DMS 273 (cell line): ENCODE measurements around the gene EPB41L4B.

Experiments used
- DNase-seq: peaks from one replicate; lab custom pipeline; 2025; ENCODE audit not compliant: unreplicated experiment; lab: John Stamatoyannopoulos, UW

The EPB41L4B gene

DNA sequence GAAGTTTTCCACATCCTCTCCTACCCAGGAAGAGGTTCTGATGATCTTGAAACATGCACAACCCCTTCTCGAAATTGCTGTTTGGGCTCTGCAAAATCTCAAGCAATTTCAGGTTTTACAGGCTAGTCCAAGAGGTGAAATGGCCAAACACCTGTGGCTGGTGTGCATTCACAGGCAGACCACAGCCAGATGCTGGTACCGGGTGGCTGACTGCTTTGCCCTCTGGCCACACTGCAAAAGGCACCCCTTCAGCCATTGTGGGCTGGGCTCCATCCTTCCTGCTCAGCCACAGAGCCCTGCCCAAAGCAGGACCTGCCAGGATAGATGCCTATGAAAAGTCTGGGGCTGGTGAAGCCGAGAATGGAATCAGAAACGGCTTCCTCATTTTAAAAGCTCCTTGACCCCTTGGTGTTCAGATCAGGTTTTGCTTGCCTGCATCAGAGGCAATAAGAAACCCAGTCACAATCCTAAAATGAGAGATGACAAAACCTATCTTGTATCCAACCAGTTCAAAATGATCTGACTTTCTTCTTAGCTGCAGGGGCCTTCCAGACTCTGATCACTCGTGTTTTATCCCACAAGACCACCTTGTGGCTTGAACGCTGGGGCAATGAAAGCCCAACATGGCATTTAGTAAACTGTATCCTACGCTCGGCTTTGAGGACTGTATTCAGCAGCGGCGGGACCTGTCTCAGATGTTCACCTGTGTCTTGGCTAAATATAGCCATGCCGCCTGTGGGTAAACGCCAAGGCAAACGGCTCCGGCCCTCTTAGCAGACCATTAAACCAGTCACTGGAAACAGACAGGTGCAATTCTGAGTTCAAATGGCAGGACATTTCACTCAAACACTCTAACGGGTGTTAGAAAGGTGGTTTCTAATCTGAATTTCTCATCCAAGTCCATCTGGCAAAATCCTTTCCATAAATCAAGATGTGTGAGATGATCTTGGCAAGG lies 49.6 kb downstream of the EPB41L4B start:
- DNase-seq: peak; percentile 92

DNA sequence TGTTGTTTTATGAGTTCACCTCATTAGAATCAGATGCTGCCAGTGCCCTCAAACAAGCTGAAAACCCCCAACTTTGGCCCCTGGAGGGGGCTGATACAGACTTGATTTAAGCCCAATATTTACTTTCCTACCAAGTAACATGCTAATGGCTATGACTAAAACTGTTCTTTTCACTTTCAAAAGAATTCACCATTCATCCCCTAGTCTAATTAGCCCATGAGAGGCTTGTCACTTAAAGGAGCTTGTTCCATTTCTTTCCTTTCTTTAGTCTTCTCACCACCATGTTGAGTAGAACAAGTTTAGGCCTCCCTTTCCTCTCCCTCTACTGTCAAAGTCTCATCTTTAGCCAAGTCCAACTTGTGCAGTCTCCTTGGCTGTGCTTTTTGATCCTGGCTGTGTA lies 50.4 kb downstream of the EPB41L4B start:
- no peak for DNase-seq

DNA sequence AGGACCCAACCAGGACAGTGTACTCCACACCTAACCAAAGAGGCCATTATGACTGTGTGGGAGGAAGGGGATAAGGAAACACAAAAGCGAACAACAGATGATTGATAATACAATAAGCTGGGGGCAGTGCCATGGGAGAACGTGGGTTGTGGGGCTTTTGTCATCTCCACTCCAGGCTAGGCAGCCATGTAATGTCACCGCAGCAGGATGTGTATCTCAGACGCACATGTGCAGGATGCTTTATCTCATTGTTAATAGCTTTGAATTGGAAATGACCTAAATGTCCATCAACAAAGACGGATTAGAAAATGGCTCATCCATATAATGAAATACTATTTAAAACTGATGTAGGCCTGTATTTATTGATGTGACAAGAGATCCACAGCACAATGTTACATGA lies 51.0 kb downstream of the EPB41L4B start:
- DNase-seq: no peak

DNA sequence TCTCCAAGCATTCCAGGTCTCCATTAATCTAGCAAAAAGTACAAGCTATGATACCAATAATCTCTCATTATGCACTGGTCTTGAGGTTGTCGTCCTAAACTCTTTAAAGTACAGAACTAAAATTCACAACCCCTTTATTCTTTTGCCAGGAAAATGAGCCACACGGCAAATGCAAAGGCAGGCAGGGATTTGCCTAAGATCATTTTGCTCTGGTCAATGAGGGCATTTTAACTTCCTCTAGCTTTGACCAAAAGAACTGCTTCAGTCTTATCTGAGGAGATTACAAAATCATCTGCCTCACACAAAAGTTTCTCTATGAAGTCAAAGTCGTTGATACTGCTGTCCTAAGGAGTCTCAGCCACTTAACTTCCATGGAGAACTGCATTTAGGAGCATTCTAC lies 51.8 kb downstream of the EPB41L4B start:
- no peak for DNase-seq

DNA sequence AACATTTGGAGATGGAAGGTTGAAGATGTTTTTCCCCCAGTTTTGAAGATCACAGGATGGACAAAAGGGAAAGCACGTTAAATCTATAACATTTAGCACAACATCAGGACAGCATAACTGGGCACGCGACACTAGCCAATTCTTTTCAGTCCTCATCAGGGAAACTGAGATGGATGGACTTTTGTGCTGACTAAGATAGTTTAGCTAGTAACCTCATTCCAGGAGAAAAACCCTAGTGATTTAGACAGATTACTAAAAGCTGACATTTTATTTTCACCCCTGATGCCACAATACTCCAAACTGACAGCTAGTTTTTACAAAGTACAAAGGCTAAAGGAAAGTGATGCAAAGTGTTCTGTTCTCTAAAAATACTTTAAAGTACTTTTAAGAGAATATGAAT lies 53.3 kb downstream of the EPB41L4B start:
- no peak for DNase-seq

DNA sequence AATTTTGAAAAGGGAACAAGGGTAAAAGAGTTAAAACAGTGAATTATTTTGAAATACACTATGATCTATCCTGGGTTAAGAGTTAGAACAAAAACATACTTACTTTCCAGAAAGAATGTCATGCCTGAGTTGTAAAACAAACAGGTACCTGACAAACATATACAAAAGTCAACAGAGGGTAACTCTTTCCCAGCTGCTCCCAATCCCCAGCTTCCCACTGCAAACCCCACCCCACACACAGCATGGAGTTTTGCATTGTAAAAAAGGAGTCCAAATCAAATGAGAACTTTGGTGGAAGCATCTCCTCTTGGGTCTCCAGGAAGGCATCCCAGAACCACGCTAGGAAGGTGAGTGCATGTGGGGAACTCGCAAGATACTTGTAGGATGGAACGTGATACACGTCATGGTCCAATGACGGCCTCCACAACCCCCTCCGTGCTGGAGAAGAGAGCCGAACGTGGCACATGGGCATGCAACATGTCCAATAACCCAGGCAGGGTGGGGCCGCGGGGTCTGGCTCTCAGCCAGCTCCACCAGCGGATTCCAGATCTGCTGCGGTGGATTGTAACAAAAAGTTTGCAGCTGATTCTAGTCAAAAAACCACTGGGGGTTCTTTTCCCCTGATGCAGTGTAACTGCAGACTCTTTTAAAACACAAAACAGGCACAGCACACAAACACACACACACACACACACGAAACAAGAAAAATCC lies 55.8 kb downstream of the EPB41L4B start:
- DNase-seq: peak; percentile 87

DNA sequence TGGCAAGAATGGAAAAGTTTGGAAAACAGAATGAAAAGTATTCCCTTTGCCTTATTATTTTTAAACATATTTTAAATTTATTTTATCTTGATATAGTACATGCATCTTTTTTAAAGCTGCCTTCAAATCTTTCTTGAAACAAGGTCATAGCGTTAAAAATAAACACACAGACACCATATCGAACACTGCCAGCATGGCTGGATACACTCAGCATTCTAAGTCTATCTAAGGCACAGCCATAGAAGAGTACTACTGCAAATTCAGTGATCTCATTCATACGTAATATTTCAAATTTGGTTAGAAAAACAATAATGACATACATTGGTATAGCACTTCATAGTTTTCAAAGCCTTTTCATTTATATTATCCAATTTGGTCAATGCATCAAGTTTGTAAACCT lies 57.5 kb downstream of the EPB41L4B start:
- no peak for DNase-seq

DNA sequence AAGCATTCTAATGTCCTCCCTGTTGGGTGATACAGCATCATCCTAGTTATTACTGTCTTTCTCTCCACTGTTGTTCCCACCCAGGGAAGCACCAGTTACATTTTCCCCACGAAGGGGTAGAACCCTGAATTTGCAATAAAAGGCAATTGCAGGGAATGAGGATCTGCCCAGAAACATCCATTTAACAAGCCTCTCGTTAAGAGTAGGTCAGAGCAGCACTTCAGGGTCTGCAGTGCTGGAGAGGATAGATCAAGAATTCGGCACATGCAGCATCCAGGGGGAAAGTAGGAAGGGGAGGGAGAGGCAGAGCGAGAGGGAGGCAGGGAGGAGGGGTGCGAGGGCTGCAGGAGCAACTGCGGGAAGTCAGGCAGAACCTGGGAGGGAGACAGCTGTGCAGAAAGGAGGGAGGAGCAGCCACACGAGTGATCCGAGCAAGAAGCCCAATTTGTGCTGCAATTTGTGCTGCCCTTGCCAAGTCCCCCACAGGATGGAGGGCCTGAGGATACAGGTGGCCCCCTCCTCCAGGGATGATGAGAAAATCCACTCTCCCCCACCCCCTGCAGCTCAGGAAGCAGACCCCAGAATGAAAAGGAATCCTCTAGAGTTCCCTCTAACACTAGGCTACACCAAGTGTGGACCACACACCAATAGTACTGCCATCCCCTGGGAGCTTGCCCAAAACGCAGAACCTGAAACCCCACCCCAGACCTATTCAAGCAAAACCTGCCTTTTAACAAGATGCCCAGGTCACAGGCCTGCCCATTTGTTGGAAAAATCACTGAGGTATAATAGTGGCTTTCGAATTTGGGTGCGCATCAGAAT lies 62.2 kb downstream of the EPB41L4B start:
- DNase-seq: peak; percentile 68

DNA sequence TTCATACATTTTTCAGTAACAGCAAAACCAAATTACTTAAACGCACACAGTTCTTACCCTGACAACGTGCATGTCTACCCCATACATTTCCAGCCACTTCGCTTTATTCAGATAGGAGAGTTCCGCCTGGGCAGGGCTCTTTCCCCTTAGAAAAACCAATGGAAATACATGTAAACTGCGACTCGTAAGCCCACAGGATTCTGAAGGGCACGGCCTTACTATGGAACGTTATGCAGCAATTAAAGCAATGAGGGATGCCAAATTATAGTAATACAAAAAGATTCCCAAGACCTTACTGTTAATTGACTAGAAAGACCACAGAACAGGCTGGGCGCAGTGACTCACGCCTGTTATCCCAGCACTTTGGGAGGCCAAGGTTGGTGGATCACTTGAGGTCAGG lies 64.5 kb downstream of the EPB41L4B start:
- DNase-seq: no peak

DNA sequence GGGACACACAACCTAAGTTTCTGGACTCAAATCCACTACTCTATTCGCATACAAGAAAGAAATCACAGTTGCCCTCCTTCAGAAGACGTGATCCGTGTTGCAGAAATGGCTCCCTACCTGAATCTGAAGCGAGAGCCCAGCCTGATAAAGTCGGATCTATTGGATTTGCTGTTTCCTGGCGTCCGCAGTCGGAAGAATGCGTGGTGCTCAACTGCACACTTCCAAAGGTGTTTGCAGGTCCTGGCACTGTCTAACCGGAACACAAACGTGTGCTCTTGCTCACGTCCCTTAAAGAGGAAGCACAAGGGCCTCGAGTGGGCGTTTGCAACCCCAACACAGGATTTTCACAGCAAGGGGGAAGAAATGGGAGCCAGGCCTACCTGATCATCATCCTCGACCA lies 65.5 kb downstream of the EPB41L4B start:
- DNase-seq: no peak

DNA sequence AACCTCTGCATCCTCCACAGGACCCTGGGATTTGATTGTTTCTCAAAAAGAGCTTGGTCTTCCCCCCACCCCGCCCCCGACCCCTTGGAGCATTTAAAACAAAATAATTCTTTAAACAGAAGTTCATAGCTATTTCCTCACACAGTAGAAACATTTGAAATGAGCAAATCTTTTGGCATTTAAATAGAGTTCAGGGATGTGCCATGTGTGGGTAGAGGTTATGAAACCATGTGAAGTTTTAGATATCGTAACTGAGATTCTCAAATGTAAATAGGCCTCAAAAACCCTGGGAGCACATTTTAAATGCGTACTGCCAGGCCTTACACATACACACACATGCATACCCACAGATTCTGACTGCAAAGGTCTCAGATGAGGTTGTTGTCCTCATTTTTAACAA lies 66.5 kb downstream of the EPB41L4B start:
- no peak for DNase-seq

DNA sequence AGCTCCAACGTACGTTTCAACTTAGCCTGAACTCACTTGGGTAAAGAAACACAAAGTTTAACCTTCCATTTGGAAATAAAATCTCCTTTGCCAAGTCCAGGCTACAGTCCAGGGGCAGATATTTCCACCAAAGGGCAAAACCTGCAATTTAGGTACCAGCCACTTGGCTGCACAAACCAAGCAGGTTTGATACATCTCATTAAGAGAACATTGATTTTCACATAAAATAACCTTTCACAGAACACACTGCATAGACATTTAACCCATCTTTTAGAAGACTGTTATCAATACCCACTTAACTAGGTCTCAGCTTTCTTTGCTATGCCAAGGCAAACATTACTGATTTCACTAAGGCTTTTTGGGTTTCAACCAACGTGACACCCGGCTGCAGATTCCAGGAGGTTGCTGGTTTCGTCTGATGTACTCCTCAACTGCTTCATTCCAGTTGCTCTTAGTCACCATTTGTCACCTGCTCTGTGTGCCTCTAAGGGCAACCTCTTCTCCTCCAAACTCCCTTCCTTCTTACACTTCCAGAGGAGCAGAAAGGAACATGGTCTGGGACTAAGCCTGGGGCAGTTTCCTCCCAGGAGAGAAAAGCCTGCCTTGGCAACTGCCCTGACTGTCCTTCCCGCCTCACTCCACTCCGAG lies 67.1 kb downstream of the EPB41L4B start:
- no peak for DNase-seq

DNA sequence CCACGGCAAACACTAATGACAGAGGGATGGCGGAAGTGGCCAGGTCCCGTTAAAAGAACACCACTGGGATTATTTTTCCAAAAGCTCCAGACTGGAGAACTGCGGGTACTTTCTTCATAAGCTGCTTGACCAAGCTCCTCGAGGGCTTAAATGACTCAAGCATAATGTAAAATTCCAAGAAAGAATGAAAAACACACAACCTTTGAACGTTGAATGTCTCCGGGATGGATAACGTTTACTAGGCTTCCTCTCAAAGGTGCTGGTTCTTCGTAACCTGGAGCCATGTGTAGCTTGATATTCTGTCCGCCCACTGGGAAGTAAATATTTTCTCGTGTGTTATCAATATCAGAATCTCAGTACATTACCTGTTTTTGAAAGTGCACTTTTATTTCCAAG lies 67.6 kb downstream of the EPB41L4B start:
- DNase-seq: no peak

DNA sequence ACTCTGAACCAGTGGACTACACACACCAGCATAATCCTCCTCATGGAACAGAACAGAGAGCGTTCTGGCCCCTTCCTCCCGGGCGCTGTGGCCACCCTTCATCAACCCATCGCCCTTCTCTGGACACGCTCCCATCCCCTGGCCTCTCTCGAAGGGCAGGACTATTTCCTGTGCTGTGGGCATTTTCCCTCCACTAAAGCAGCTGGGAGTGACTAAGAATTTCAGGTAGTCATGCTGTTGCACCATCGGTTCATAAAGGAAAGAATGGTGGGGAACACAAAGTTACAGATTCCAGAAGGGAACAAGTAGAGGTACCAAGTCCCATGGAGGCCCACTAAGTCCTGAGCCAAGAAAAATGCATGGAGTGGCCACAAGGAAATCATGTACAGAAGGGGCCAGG lies 68.6 kb downstream of the EPB41L4B start:
- no peak for DNase-seq

DNA sequence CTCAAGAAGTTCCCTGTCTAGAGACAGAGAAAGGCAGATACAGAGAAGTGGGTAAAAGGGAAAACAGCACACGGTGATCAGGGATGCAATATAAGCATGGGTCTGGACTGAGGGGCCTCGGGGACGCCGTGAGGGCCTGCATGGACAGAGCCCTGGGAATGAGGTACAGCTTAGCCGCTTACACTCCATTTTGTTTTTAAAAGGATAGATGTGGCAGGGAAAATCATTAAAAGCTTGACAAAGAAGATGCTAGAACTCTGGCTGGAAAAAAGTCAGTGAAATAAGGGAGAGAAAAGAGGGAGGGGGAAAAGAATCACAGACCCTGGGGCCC lies 69.1 kb downstream of the EPB41L4B start:
- no peak for DNase-seq

DNA sequence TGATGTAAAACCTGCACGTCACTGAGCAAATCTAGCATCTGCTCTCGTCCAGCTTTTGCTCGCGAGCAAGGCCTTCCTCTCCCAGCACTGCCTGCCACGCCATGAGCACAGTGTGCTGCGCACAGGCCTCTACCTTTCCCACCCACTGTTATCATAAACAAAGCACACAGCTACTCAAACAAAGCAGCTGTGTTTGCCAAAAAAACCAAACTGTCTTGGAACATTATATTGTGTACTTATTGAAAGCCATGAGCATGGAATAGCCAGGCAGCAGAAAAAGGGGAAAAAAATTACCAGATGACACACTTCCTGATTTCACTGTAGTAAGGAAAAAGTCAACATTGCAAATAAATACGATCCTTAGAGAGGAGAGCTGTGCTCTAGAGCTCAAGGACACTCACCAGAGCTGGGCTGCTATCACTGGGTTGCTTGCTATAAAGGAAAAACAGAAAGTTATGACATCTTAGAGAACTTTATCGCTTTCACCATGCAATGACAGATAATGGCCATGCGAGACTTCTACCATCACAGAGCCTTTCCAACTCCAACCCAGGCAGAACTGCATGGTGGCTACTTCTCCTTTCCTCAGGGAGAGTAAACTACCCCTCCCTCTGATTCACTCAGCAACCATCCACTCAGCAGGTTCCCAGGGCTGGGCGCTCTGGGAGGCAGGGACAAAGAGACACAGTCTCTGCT lies 69.6 kb downstream of the EPB41L4B start:
- no peak for DNase-seq

DNA sequence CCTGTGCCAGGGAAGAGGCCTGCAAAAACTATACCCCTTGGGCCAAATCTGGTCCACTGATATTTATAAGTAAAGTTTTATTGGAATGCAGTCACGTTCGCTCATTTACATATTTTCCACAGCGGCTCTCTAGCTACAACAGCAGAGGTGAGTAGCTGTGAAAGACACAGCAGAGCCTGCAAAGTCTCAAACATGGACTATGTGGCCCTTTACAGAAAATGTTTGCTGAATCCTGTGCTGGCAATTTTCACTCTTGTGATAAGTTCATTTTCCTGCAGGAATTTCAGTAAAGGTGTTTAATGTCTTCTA lies 70.1 kb downstream of the EPB41L4B start:
- DNase-seq: no peak

DNA sequence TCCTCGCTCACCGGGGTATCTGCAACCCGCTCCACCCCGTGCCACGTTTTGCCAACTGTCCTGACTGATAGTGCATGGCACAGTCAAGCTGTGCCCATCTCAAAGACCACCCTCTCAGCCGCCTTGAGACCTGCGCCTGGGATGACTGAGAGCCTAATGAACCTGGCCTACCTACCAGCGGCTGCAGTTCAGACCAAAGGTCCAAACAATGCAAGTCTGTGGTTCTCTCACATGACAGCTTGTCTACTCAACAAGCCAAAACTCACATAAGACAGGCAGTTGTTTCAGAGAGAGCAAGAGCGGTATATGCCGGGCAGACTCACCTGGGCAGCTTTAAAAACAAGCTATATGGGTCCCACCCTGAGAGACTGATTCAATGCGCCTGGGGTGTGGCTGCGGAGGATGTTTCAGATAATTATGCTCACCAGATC lies 70.5 kb downstream of the EPB41L4B start:
- DNase-seq: no peak

DNA sequence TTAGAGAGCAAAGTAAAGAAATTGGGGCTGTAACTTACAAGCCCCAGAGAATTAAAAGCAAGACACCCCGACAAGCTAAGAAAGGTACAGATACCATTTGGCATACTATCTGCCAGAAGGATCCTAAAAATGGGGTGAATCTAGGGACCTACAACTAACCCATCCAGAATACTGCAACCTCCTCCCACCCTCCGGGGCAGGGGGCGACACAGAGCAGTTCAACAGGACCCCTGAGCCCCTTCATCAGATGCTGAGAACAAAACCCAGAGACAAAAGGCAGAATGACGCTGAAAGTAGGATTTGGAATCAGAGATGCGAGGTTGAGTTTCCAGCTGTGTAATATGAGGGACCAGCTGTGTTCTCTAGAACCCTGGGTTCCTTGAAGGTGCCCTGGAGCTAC lies 71.2 kb downstream of the EPB41L4B start:
- peak; percentile 23 for DNase-seq

DNA sequence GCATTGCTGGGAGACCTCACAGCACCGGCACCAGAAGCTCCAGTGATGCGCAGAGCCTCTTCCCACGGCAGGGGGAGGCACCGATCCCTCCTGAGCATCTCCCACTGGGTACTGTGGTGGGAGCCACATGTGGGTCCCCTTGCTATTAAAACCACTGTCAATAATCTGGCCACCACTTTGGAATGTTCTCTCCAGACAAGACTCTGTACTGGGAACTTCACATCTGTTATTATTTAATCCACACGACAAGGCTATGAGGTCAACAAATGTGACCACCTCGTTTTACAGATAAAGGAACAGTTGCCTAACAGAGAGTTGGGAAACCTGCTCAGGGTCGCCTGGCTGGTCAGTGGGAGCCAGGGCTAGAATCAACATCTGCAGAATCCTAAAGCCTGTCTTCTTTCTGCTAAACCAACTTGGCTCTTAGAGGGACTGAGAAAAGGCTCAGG lies 72.7 kb downstream of the EPB41L4B start:
- DNase-seq: peak; percentile 58

DNA sequence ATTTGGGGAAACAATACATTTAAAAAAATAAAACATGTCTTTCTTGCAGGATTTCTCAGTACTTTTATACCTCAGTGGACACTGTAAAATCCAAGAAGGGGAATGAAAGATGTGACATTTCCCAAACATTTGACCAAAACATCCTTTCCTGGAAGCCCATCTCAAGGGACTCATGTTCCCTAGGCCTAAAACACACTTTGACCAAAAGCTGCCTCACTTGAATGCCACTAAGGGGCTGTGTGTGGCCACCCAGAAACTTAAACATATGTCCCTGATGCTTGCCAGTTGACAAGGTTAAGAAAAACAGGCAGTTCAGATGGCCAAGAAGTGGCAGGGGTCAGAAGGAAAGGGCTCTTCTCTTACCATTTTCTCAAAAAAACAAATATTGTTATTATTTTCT lies 73.6 kb downstream of the EPB41L4B start:
- DNase-seq: no peak
